HG02938 (cell line): ENCODE results near the gene ISCU.
A peak's percentile ranks its signal among the peaks of the same experiment; 100 is the strongest.
"Not testable (repeated sequence)": the region's sequence is repeated elsewhere in the genome, so short reads cannot be mapped to it uniquely, and the experiment has no call there.

Experiments
- ATAC-seq: cut with Tn5 transposase; IDR thresholded peaks from one replicate; pipeline ENCODE4 v1.9.1; 2021; ENCODE audit warnings: mild to moderate bottlenecking, moderate library complexity; ENCODE audit not compliant: unreplicated experiment

ISCU gene

DNA sequence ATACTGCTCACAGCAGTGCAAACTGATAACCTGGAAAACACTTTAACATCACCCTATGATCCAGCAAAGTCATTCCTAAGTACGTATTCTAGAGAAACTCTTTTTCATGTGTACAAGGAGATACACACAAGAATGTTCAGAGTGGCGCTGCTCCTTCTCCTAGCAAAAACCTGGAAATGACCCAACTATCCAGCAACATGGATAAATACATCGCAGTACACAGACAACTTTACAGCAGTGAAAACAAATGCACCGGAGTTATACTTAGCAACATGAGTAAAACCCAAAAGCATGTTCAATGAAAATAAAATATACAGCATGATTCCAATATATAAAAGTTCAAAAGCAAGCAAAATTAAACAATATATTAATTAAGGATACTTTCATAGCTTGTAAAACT is 20.1 kb upstream of the ISCU start:
- no peak for ATAC-seq

DNA sequence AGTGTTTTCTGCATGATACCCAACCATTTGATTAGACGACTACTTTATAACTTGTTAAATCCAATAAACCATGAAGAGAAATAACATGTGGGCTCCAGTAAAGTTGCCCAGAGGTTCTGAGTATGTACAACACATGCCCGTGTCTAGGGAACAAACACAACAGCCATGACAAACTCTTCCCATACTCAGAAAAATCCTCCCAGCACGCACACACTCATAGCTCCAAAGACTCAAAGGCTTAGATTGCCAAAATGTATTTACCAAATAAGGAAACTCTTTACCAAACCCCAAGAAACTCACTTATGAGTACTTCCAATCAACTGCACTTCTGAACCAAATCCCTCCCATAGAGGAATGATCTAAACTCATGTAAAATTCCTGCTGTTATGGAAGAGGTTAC is 18.7 kb upstream of the ISCU start:
- ATAC-seq = no peak

DNA sequence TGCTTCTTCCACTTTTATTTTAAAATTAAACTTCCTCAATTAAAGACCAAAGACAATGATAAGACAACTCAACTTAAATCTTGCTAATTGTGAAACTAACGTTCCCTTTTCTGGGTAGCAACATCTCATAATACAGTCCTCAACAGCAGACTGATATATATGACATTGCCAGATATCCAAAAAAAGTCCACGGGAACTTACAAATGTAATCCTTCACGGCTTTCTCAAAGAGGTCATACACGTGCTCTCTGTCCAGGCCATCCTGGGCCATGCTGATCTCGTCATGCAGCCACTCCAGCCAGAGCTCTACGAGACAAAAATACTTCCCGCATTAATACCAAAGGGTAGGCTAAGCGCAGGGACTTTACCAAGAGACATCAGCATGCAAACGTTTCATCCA is 14.7 kb upstream of the ISCU start:
- no peak for ATAC-seq

DNA sequence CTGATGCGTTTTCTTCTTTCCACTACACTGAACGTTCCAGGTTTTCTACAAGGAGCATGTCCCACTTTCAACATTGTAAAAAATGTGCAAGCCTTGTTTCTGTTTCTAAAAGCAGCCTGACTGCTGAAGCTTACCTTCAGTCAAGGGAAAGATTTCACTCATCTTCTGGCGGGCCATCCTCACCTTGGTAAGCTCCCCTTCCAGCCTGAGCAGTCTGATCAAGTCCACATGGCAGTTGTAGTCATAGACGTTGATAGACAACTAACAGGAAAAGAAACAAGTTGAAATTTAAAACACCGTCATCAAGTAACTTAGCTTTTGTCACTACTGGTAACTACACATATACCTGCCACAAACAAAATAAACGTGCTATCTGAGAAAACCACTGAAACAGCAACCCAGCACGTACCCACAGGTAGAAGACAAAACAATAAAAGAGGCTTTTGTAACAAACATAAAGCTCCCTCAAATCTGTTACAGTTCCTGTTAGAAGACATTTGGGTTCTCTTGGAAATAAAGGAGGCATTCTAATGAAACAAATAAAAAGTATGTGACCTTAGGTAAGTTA is 13.4 kb upstream of the ISCU start:
- no peak for ATAC-seq

DNA sequence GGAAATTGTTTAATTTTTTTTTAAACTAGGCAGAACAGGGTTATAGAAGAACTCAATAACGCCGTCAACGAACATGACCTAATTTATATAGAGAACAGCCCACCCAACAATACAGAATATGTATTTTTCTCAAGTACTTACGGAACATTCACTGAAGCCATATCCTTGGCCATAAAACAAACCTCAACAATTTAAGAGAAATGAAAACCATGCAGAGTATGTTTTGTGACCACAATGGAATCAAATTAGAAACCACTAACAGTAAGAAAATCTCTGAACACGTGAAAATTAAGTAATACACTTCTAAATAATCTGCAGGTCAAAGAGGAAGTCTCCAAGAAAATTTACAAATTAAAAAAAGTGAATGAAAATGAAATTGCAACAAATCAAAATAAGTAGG is 10.9 kb upstream of the ISCU start:
- no peak for ATAC-seq

DNA sequence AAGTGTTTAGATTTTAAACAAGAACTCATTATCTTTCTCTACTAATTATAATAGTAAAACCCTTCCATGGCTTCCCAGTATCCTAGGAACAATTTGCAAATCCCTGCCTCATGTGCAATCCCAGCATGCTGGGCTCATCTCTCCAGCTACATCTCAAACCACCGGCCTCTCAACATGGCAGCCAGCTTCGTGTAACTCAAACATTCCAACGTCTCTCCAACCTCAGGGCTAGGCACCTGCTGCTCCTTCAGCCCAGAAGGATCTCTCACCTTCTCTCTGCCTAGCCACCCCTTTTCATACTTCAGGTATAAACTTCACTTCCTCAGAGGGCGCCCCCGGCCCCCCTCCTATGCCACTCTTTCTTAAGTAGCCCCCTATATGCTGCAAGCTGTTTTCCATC is 8.6 kb upstream of the ISCU start:
- no peak for ATAC-seq

DNA sequence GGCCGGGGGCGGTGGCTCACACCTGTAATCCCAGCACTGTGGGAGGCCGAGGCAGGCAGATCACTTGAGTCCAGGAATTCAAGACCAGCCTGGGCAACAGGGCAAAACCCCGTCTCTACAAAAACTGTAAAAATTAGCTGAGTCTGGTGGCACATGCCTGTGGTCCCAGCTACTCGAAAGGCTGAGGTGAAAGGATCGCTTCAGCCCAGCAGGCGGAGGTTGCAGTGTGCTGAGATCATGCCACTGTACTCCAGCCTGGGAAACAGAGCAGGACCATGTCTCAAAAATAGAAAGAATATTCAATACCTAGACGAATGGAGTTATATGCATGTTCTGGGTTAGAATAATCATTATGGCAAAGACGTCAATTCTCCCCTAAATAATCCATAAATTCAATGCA is 7.0 kb upstream of the ISCU start:
- ATAC-seq = not testable (repeated sequence)

DNA sequence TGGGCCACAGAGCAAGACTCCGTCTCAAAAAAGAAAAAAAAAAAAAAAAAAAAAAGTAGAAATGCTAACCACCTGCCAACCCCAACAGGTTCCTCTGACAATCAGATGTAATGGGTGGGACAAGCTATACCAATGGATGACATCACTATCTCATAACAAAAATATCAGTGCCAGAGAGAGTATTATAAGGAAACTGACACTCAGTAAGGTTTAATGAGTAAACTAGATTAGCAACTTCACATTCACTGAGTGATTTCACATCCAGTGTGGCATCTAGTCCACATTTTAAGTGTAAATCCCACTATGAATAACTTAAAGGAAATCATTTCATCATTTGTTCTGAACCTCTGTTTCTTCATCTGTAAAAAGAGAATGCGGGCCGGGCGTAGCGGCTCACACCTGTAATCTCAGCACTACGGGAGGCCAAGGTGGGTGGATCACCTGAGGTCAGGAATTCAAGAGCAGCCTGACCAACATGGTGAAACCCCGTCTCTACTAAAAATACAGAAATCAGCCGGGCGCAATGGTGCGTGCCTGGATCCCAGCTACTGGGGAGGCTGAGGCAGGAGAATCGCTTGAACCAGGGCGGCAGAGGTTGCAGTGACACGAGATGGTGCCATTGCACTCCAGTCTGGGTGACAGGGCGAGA is 3.3 kb upstream of the ISCU start:
- ATAC-seq = no peak

DNA sequence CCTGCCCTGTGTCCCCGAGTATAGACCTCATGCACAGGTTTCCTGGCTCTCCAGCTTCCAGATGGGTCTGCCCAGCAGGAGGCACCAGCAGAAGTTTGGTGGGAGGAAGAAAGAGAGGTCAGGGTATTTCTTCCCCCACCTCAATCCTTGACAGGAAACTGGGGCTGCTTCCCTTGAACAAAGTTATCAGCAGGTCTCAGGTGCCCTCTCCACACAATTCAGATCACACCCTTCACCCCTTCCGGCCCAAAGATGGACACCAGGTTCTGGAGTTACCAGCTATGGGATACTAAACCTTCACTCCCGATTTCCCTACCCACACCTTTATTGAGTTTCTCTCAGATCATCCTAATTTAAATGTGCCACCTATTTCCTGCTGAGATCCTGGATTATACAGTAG is 2.6 kb upstream of the ISCU start:
- no peak for ATAC-seq

DNA sequence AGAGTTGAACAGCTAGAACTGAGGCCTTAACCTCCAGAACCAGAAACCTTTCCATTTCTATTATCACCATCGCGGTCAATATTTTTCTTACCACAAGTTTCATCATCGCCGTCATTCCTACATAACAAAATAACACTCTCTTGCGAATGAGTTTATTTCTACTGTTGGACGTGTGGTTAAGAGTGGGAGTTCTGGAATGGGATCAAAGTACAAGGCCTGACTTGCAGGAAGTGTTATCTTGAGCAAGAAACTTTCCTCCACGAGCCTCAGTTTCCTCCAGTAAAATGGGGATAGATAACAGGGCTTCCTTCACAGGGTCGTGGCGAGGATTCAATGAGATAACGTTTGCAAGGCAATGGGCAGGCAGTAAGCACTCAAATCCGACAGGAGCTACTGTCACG is 2.1 kb upstream of the ISCU start:
- no peak for ATAC-seq

DNA sequence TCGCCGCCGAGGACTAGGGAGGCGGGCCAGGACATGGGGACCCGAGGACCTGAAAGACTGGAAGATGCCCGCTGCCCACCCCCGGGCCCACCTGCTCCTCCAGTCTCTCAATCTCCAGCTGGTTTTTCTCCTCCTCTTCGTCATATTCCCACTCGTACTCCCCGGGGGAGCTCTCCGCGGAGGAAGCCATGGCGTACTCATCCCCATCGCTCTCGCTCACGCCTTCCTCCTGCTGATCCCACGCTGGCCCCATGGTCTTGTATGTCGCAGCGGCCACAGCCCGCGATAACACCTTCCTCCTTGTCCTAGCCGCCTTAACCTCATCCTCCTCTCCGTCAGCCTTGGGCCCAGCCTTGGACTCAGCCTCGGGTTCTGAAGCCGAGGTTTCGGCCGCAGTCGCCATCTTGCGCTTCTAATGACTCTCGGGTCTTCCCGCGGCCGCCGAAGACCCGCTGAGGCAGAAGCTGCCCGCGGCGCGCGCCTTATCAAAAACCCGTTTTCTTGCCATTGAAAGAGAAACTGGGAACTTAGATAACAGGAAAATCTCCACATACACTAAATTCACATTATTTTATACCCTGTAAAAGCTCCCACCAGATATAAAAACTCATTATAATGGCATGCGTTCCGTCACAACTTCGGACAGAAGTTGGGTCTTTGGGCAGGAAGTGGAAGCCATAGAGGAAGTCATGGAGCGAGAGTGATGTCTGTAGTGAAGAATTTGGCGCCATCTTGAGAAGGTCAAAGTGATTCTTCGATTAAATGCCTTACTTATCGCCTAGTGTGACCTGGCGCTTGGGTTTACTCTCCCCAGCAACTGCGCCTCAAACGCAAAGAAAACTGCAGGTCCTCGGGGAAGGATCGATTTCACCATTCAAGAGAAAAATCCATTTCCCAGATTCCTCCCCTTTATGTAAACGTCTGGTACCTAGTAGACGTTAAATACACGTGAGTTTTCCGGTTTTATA is 1.4 kb upstream of the ISCU start, which contains the start of gene SART3:
TSS of gene SART3 (minus strand) at position 422 of the 968 bp plus-strand sequence. CDS start at position 403, 19 bp downstream.
- peak; percentile 36 for ATAC-seq

DNA sequence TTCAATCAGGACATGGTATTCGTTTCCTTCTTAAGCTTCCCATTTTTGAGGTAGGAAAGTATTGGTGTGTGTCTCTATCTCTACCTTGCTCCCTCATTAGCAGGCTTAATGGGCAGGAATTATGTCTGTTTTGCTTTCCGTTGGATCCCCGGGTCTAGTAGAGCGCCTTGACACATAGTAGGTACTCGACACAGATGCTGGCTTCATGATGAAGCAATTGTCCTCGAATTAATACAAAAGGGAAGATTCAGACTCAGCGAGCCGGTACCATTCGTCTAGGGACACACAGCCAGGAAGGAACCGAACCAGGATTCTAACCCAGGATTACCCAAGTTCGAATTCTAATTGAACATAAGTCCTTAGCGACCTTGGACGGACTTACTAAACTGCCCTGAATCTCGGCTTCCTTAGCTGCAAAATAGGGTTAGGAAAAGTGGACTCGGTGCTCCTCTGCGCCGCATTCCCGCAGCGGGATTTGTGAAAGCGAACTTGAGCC is 496 bp upstream of the ISCU start:
- no peak for ATAC-seq

DNA sequence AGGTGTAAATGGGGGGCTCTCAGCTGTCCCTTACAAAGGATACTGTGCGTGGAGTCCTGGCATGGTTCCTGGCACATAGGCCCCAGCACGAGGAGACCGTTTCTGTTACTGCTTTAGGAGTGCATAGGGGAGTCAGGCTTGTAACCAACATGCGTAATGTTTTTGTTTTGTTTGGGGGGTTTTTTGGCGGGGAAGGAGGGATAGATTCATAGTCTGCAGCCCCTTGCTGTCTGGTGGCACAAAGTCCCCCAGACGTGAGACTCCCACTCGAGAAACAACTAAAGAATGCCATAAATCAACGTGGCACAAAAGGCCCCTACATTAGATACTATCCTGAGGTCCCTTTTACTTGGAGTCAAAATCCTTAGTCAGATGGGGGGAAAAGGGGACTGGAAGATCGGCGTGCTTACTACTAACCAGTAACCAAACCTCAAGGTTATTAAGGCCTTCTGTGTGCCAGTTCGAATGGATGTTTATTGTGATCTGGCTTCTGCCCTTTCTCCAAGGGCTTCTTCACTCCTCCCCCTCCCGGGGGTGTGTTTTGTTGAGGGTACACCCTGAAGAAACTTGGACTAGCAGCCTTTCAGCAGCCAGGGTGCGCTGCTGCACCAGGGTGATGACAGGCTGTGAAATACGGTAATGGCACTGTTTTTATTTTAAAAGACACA is 874 bp downstream of the ISCU start:
- ATAC-seq = no peak

DNA sequence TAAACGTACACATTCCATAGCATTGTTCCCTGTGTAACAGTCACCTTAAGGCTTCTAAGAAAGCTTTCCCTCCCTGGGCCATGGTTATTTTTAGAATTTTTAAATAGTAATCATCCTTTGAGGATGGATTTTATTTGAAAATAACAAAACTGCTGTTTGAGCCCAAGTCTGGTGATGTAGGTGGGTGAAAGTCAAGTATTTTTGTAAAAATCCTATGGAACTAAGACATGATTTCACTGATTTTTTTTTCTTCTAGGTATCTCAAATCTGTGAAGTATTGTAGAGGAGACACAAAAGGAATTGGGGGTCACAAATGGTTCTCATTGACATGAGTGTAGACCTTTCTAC is 1.4 kb downstream of the ISCU start:
- no peak for ATAC-seq

DNA sequence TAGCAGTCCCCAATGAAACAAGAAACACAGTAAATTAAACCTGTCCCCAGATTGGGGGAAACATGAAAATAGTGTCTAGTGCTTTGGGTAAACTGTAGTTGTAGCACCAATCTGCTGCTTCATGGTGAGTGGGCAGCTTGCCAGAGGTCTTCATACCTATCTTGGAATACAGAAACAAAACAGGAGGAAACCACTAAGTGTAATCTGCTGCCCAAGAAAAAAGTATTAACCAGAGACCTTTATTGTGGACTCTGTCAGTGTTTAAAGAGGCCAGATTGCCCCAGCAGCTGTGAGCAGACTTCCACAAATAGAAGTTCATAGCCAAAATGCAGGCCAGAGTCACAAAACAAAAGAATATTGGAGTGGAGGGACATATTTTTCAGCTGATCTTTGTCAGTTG is 2.3 kb downstream of the ISCU start:
- ATAC-seq = no peak

DNA sequence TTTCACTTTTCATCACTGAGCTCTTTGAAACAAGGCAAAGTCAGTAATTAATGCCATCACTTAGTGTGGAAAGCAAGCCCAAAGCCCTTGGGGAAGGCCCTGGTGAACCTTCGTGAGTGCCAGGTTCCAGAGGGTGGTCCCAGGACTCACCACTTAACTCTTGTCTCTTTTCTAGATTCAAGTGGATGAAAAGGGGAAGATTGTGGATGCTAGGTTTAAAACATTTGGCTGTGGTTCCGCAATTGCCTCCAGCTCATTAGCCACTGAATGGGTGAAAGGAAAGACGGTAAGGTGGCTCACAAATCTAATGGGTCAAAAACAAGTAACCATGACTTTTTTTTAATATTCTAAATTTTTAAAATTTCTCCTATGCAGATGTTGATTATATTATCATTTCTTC is 2.8 kb downstream of the ISCU start:
- no peak for ATAC-seq

DNA sequence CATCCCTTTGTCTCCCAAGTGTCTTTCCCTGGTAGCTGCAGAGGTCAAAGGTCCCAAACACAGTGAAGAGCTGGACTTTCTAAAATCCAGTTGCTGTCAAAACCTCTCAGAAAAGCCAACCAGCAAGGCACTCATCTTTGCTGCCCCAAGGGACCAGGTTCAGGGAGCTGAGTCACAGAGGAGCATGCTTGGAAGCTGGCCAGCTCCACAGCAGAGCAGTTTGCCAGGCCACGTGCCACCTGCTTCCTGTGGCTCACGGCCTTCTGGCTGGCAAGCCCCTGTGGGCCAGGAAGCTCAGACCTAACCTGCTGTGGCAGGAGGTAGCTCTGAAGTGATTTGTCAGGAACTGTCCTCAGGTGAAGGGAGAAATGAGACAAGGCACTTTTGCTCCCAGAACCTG is 3.6 kb downstream of the ISCU start:
- ATAC-seq = no peak

DNA sequence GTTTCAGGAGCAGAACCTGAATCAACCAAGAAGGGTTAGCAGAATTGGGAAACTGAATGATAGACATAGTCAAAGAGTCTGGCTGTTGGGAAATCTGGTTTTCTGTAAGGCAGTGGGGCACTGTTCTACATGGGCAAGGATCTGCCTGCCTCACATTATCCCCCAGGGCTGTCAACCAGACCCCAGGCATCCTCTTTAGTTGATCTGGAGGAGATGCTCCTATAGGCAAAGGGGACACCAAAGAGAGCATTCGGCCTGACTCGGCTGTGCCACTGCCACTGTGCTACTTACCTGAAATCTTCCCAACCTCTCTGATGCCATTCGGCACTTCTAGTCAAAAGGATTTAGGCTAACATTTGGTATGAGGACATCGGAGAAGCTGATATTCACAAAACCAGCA is 4.1 kb downstream of the ISCU start:
- ATAC-seq = no peak

DNA sequence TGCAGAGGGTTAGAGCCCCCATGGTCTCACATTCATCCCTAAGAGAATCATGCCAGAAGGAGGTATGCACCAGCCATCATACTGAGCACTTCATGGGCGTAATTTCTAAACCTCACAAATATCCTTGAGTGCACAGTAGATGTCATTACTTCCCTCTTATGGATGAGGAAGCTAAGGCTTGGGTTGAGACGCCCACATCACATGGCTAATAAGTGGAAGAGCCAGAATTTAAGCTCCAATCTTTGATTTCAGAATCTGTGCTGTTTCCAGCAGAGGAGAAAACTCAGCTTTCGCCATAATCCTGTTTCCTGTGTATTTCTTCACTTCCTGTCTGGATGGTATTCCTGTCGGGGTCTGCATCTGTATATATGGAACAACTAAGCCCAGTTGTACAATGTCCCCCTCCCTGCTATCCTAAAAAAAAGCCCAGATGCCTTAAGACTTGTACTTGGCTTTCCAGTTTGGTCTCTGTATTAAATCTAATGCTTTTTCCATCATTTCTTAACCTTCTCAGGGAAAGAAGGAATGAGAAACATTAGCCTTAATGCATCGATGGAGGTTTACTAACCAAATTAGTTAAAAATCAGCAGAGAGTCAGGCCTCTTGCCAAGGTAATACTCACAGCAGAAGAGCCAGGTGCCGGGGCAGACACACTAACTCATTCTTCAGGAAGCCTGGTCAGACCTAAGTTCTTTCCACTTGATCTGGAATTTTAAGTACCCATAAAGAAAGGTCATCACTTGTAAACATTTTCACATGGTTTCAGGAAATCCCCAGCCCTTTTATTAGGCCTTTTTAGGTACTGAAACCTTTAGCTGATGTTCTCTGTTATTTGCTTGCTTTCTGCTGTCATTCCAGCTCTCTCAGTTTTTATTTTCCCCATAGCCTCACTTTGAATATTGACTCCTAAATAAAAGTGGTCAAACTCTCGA is 5.3 kb downstream of the ISCU start:
- ATAC-seq = no peak
